Measurements from ENCODE around the gene EPHA8.
A peak's percentile ranks its signal among the peaks of the same experiment; 100 is the strongest.

EPHA8 gene

GRCh38 chr1:22545141-22545540 lies 18.1 kb upstream of the EPHA8 start:
- Mint-ChIP-seq H3K27ac (no peak overlapping the region), H3K27me3 (peaks cover 29% of the 10 kb centered on the region), H3K4me1 (peaks cover 7% of the 10 kb centered on the region), H3K4me3 (no peak overlapping the region), H3K9me3 (no peaks in the 10 kb centered on the region), H3K36me3 (no peaks in the 10 kb centered on the region)
- ATAC-seq (ENCODE audit: low read depth), result no peak
- DNase-seq (ENCODE audit: low spot score in 2 of 2), result no peak

- DNase-seq (ENCODE audit: low spot score in 2 of 2) (no peak), ATAC-seq (ENCODE audit: low read depth) (no peak)
- Mint-ChIP-seq H3K27ac (no peak overlapping the region), H3K4me1 (peaks cover 4% of the 10 kb centered on the region), H3K36me3 (no peaks in the 10 kb centered on the region), H3K4me3 (no peak overlapping the region), H3K9me3 (no peaks in the 10 kb centered on the region), H3K27me3 (peaks cover 31% of the 10 kb centered on the region)
These were observed 16.0 kb upstream of the EPHA8 start for GRCh38 chr1:22547186-22547817.

- ATAC-seq (ENCODE audit: low read depth) (no peak), DNase-seq (ENCODE audit: low spot score in 2 of 2) (no peak)
- Mint-ChIP-seq H3K36me3 (no peaks in the 10 kb centered on the region), H3K4me3 (no peak overlapping the region), H3K27me3 (peaks cover 35% of the 10 kb centered on the region), H3K9me3 (no peaks in the 10 kb centered on the region), H3K4me1 (peaks cover 4% of the 10 kb centered on the region), H3K27ac (no peak overlapping the region)
These were observed 15.3 kb upstream of the EPHA8 start for GRCh38 chr1:22547818-22548462.

GRCh38 chr1:22550021-22550420 lies 13.3 kb upstream of the EPHA8 start:
- no peaks in the 10 kb centered on the region for H3K9me3 Mint-ChIP-seq
- peaks cover 39% of the 10 kb centered on the region for H3K27me3 Mint-ChIP-seq

GRCh38 chr1:22551591-22551990 lies 11.7 kb upstream of the EPHA8 start:
- H3K4me1 Mint-ChIP-seq, result peaks cover 6% of the 10 kb centered on the region
- no peak overlapping the region for H3K27ac Mint-ChIP-seq
- peaks cover 45% of the 10 kb centered on the region for H3K27me3 Mint-ChIP-seq
- no peaks in the 10 kb centered on the region for H3K36me3 Mint-ChIP-seq
- no peaks in the 10 kb centered on the region for H3K9me3 Mint-ChIP-seq
- no peak overlapping the region for H3K4me3 Mint-ChIP-seq
- DNase-seq (ENCODE audit: low spot score in 2 of 2) (no peak), ATAC-seq (ENCODE audit: low read depth) (no peak)

More at GRCh38 chr1:22550021-22550420, 13.3 kb upstream of the EPHA8 start:
- Mint-ChIP-seq H3K36me3 (no peaks in the 10 kb centered on the region), H3K4me1 (peaks cover 4% of the 10 kb centered on the region), H3K27ac (no peak overlapping the region), H3K4me3 (no peak overlapping the region)
- DNase-seq (ENCODE audit: low spot score in 2 of 2) (no peak), ATAC-seq (ENCODE audit: low read depth) (no peak)

DNA sequence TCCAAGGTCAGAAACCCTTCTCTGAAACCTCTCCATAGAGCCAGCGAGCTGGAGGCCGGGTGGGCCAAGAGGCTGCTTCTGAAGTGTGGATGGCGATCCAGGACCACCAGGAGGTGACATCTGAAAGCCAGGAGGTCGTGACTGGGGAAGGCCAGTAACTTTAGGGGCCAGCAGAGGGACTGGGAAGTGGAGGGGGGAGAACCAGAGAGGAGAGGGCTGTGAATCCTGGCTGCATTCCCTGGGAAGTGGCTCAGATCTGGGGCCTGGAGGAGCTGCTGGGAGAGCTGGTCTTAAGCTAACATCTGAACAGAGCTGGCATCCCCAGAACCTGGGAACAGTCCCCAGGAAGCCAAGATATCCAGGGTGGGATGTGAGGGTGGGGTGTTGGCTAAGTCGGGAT lies 11.3 kb upstream of the EPHA8 start:
- DNase-seq (ENCODE audit: low spot score in 2 of 2) (no peak), ATAC-seq (ENCODE audit: low read depth) (no peak)
- Mint-ChIP-seq H3K9me3 (no peaks in the 10 kb centered on the region), H3K4me1 (peaks cover 4% of the 10 kb centered on the region), H3K27me3 (peaks cover 47% of the 10 kb centered on the region), H3K4me3 (no peak overlapping the region), H3K27ac (no peak overlapping the region), H3K36me3 (no peaks in the 10 kb centered on the region)

GRCh38 chr1:22553104-22553880 lies 10.0 kb upstream of the EPHA8 start:
- DNase-seq (ENCODE audit: low spot score in 2 of 2) (no peak), ATAC-seq (ENCODE audit: low read depth) (no peak)
- Mint-ChIP-seq H3K9me3 (no peaks in the 10 kb centered on the region), H3K36me3 (no peaks in the 10 kb centered on the region), H3K4me1 (peaks cover 2% of the 10 kb centered on the region), H3K27me3 (peaks cover 38% of the 10 kb centered on the region), H3K27ac (no peak overlapping the region), H3K4me3 (no peak overlapping the region)

GRCh38 chr1:22553991-22554522 lies 9.2 kb upstream of the EPHA8 start:
- no peaks in the 10 kb centered on the region for H3K36me3 Mint-ChIP-seq
- DNase-seq (ENCODE audit: low spot score in 2 of 2), result no peak
- peaks cover 36% of the 10 kb centered on the region for H3K27me3 Mint-ChIP-seq
- ATAC-seq (ENCODE audit: low read depth), result no peak
- H3K9me3 Mint-ChIP-seq, result no peaks in the 10 kb centered on the region
- H3K4me1 Mint-ChIP-seq, result peaks cover 2% of the 10 kb centered on the region
- no peak overlapping the region for H3K27ac Mint-ChIP-seq
- no peak overlapping the region for H3K4me3 Mint-ChIP-seq

- Mint-ChIP-seq H3K36me3 (no peaks in the 10 kb centered on the region), H3K9me3 (no peaks in the 10 kb centered on the region)
These were observed 8.0 kb upstream of the EPHA8 start for GRCh38 chr1:22555371-22555656.

DNA sequence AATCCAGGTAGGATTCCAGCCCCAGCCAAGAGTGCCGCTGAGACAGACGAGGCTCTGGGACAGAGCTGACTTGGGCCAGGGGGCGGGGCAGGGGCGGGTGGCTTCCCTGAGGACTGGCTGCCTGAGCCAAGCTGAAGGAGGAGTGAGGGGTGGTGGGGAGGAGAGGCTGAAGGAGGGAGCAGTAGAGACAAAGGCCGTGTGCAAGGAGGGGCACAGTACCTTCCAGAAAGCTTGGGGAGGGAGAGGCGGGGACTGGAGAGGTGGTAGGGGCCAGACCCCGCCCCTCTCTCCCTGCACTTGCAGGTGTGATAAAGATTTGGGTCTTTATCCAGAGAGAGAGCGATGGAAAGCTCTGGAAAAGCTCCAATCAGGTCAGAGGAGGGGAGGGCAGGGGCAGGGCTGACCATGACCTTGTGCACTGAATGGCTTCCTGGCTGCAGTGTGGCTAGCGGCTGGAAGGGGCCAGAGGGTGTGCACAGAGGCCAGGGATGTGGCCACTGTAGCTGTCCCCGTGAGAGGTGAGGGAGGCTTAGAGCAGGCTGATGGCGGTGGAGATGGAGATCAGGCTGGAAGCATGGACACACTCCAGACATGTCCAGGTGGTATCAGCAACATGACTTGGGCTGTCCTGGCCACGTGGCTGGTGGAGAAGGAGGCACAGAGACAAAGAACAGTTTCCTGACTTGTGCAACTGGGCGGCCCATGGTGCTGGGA lies 6.7 kb upstream of the EPHA8 start:
- H3K4me1 Mint-ChIP-seq, result peaks cover 2% of the 10 kb centered on the region
- ATAC-seq (ENCODE audit: low read depth), result no peak
- no peaks in the 10 kb centered on the region for H3K36me3 Mint-ChIP-seq
- H3K27ac Mint-ChIP-seq, result no peak overlapping the region
- H3K4me3 Mint-ChIP-seq, result no peak overlapping the region
- H3K27me3 Mint-ChIP-seq, result peaks cover 32% of the 10 kb centered on the region
- no peak for DNase-seq (ENCODE audit: low spot score in 2 of 2)
- no peaks in the 10 kb centered on the region for H3K9me3 Mint-ChIP-seq

More at GRCh38 chr1:22555371-22555656, 8.0 kb upstream of the EPHA8 start:
- no peak for ATAC-seq (ENCODE audit: low read depth)
- Mint-ChIP-seq H3K4me1 (peaks cover 2% of the 10 kb centered on the region), H3K4me3 (no peak overlapping the region), H3K27ac (no peak overlapping the region), H3K27me3 (peaks cover 29% of the 10 kb centered on the region)
- no peak for DNase-seq (ENCODE audit: low spot score in 2 of 2)

- peaks cover 33% of the 10 kb centered on the region for H3K27me3 Mint-ChIP-seq
- no peak overlapping the region for H3K27ac Mint-ChIP-seq
- no peaks in the 10 kb centered on the region for H3K9me3 Mint-ChIP-seq
- H3K4me1 Mint-ChIP-seq, result peaks cover 2% of the 10 kb centered on the region
- H3K36me3 Mint-ChIP-seq, result no peaks in the 10 kb centered on the region
- DNase-seq (ENCODE audit: low spot score in 2 of 2) (no peak), ATAC-seq (ENCODE audit: low read depth) (no peak)
- H3K4me3 Mint-ChIP-seq, result no peak overlapping the region
These were observed 5.8 kb upstream of the EPHA8 start for GRCh38 chr1:22557341-22557950.

DNA sequence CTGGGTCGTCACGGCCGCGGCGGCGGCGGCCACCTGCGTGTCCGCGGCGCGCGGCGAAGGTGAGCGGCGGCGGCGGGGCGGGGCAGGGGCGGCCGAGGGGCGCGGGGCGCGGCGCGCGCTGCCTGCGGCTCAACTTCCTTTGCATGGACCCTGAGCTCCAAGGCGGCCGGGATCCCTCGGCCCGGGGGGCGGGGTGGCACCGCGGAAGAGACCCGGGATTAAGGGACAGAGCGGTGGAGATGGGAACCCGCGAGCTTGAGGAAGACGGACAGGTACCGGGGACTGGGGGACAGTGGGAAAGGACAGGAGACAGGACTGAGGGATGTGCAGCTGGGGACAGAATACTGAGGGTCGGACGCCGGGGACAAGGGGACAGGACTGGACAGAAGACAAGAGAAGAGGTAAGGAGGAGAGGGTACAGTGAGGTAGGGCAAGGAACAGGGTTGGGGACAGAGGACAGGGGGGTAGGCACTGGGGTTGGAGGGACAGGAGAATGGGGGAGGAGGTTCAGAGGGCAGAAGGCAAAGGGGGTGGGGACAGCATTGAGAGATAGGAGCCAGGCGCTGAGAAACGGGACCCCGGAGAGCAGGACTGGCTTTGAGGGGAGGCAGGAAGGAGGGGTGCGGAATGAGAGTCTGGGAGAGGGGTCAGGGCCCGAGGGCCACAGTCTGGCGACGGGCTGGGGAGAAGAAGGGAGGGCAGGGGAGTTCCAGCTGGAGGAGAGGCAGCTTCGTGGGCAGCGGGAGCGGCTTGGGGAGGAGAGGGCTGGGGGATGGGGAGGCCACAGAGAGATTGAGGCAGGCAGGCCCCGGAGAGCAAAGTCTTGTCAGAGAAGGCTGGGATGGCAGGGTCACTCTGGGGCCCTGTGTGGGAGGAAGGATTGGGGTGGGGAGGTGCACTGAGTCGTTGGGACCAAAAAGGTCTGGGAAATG lies 648 bp downstream of the EPHA8 start:
- no peak for ATAC-seq (ENCODE audit: low read depth)
- H3K4me1 Mint-ChIP-seq, result peaks cover 4% of the 10 kb centered on the region
- peak overlapping the region; percentile 6 for H3K4me3 Mint-ChIP-seq
- no peak for DNase-seq (ENCODE audit: low spot score in 2 of 2)
- H3K36me3 Mint-ChIP-seq, result no peaks in the 10 kb centered on the region
- H3K27ac Mint-ChIP-seq, result no peak overlapping the region
- no peaks in the 10 kb centered on the region for H3K9me3 Mint-ChIP-seq
- H3K27me3 Mint-ChIP-seq, result peaks cover 25% of the 10 kb centered on the region

DNA sequence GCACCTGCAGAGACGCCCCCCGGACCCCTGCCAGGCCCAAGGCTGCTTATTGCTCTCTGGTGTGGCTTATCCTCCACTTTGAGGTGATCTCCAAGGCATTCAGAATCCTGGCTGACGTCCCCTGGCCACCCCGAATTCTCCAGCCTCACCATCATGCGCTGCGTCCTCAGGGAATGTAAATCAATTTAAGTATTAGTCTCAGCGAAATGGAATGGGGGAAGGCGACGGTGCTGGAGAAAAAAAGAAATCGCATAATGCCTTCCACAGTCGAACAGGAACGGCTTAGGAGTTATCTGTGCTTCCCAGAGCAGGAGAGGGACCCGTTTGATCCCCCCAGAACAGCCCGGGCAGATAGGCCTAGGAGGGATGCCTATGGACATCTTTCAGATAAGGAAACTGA lies 2.9 kb downstream of the EPHA8 start:
- ATAC-seq (ENCODE audit: low read depth), result no peak
- DNase-seq (ENCODE audit: low spot score in 2 of 2), result no peak
- no peaks in the 10 kb centered on the region for H3K9me3 Mint-ChIP-seq
- H3K4me3 Mint-ChIP-seq, result no peak overlapping the region
- peaks cover 4% of the 10 kb centered on the region for H3K4me1 Mint-ChIP-seq
- H3K27me3 Mint-ChIP-seq, result peaks cover 27% of the 10 kb centered on the region
- H3K36me3 Mint-ChIP-seq, result no peaks in the 10 kb centered on the region
- no peak overlapping the region for H3K27ac Mint-ChIP-seq

All from memory B cell (primary cell).